Ishikawa (cell line): ENCODE results near the gene JADE1.

Source experiments
- EP300 ChIP-seq: IDR thresholded peaks from 2 replicates; pipeline ENCODE4 v1.6.1; 2012; ENCODE audit warnings: borderline replicate concordance
- MAX ChIP-seq: IDR thresholded peaks from 2 replicates; pipeline ENCODE4 v1.6.1; 2012
- NFIC ChIP-seq: IDR thresholded peaks from 2 replicates; pipeline ENCODE4 v1.6.1; 2012
- RAD21 ChIP-seq: IDR thresholded peaks from 2 replicates; pipeline ENCODE4 v1.6.1; 2012; ENCODE audit warnings: low read depth
- TAF1 ChIP-seq: IDR thresholded peaks from 2 replicates; pipeline ENCODE4 v1.6.1; 2012; ENCODE audit warnings: low read depth, mild to moderate bottlenecking
- TEAD4 ChIP-seq: IDR thresholded peaks from 2 replicates; pipeline ENCODE4 v1.6.1; 2012
- USF1 ChIP-seq: IDR thresholded peaks from 2 replicates; pipeline ENCODE4 v1.6.1; 2012
- ZBTB7A ChIP-seq: IDR thresholded peaks from 2 replicates; pipeline ENCODE4 v1.6.1; 2012; ENCODE audit warnings: low read depth

Gene JADE1

GRCh38 chr4:128917781-128918180 lies 108.3 kb downstream of the JADE1 start:
- TF ChIP-seq TEAD4 (no peak), RAD21 (no peak), USF1 (no peak), MAX (no peak), ZBTB7A (no peak), NFIC (no peak)

- TF ChIP-seq NFIC (no peak), ZBTB7A (no peak), TEAD4 (no peak), TAF1 (no peak), EP300 (no peak), USF1 (no peak)
Observed at GRCh38 chr4:128921954-128922353, 112.5 kb downstream of the JADE1 start.
